ENCODE results near the gene ETS2.

ETS2 gene

GRCh38 chr21:38802050-38803026, 3.4 kb upstream of the ETS2 start:
- DNase-seq: no peak

GRCh38 chr21:38803075-38803660, 2.6 kb upstream of the ETS2 start:
- DNase-seq: no peak

DNA sequence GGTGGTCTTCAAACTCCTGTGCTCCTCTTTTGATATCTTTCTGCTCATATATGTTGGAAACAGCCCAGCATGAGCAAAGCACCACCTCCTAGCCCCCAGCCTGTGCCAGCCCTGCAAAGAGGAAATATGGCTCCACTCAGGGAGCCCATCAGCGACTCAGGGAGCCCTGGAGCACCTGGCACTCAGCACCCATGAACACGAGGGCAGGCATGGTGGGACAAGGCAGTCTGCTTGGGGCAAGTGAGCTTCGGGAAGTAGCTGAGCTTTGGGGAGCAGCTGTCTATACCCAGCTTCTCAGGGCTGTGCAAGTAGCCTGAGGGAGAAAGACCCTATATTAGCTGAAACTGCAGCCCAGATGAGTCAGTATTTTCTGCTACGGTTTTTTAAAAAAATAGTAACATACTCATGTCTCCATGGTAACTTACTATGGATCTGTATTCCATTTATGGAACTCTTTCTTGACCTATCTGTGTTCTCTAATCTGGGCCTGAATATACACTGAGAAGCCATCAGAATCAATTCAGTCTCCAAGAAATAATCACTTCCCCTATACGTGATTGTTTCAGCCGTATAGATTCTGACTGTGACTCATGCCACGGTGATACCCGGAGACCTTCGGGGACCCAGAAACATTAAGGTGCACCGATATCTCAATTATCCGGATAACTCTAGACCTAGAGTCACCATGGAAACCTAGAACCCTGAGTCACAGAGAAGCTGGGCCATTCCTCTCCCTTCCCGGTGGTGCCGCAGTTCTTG, 1.5 kb upstream of the ETS2 start:
- peak; percentile 15 for DNase-seq

DNA sequence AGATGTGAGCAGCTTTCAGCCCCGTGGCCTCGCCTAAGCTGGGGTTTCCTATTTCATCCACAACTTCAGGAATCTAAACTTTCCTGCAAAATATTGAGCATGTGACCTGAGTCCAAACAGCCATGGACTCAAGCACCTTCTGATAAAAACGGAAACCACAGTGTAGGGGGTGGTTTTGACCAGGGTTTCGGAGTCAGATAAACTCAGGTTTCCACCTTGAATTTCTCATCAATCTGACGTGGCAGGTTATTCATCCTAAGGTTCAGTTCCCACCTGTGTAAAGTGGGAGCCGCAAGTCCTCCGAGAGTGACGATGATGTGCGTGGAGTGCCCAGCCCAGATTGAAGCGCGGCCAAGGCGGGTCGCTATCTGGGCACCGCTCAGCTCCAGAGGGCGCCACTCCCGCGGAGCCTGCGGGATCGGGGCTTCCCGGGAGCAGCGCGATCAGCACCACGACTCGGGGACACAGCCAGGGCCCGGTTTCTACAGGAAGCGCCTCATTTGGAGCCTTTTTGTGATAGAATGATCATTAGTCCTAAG, 871 bp upstream of the ETS2 start:
- peak; percentile 20 for DNase-seq

- DNase-seq: peak; percentile 17
These were observed 618 bp downstream of the ETS2 start for GRCh38 chr21:38806153-38806941.

GRCh38 chr21:38806942-38807284, 1.2 kb downstream of the ETS2 start:
- no peak for DNase-seq

GRCh38 chr21:38807441-38807871, 1.7 kb downstream of the ETS2 start:
- DNase-seq: no peak

GRCh38 chr21:38807986-38808385, 2.3 kb downstream of the ETS2 start:
- DNase-seq: no peak

- DNase-seq: peak; percentile 18
These were observed 3.6 kb downstream of the ETS2 start for GRCh38 chr21:38809198-38809878.

DNA sequence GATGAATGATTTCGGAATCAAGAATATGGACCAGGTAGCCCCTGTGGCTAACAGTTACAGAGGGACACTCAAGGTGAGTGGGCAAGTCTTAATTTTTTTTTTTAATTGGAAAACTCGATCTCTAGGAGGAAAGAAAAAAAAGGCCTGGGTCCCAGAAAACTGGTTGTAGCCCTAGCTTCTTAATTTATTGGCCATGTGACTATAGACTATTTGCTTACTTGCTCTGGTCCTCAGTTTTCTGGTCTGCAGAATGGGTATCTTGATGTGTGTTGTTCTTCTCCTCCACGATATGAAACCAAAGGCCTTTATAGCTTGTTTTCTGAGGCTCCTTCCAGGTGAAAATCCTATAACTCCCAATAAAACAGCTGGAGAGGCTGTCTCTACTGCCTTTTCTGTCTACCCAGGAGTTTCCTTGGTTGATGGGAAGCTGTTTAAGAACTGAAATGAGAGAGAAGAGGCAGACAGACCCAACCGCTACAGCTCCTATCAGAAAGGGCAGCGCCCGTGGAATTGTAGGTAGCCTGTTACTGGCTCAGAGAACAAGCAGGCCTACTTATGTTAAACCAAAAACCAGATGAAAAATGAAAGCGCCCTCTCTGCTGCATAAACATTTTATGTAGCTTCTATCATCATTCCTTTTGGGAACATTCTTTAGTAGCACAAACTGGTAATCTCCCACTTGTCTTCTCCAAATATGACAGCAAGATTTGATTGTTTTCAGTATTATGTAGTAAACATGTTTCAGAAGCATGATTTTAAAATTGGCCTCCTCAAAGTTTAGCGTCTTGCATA, 4.5 kb downstream of the ETS2 start:
- no peak for DNase-seq

GRCh38 chr21:38810826-38811164, 5.1 kb downstream of the ETS2 start:
- no peak for DNase-seq

- no peak for DNase-seq
These were observed 5.5 kb downstream of the ETS2 start for GRCh38 chr21:38811257-38811656.

- DNase-seq: no peak
These were observed 7.4 kb downstream of the ETS2 start for GRCh38 chr21:38813143-38813542.

DNA sequence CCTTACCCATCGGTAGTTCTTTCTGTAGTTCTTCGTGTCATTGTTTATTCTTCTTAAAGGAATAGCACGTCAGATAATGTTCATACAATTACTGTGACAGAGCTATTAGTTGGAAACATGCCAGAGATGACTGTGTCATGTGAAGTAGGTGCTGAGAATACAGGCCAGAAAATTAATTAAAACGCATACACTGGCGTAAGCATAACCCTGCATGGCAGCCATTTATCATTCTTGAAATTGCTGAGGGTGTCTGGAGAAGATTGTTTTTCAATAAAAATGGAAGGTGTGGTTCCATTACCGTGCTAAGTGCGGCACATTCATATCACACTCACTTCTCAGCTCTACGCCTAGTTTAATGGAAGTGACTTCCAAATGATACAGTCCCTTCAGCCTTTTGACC, 7.8 kb downstream of the ETS2 start:
- no peak for DNase-seq

- no peak for DNase-seq
These were observed 8.7 kb downstream of the ETS2 start for GRCh38 chr21:38814126-38815059.

GRCh38 chr21:38815060-38815405, 9.3 kb downstream of the ETS2 start:
- no peak for DNase-seq

DNA sequence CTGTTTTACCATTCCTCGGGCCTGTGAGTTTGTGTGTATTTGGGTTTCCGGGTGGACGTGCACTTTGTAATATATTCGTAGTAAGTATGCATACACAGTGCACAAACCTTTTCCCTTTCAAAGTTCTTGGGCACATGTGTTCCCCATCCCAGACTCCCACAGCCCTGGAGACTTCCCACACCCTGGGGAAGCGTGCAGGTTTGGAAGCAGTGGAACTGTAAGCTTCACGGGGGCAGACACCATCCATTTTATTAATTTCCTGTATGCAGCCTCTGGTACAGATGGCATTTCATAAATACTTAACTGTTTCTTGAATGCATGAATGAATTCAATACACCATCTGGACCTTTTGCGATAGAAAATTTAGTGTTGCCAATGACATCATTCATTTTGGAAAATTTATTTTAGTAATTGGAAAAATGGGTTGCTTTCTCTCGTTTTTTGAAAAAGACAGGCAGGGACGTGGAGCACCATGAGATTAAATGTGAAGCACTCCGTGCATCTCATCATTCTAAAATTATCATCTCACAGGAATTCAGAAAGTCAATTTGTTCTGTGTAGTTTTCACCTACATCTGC, 10.8 kb downstream of the ETS2 start:
- DNase-seq: no peak

DNA sequence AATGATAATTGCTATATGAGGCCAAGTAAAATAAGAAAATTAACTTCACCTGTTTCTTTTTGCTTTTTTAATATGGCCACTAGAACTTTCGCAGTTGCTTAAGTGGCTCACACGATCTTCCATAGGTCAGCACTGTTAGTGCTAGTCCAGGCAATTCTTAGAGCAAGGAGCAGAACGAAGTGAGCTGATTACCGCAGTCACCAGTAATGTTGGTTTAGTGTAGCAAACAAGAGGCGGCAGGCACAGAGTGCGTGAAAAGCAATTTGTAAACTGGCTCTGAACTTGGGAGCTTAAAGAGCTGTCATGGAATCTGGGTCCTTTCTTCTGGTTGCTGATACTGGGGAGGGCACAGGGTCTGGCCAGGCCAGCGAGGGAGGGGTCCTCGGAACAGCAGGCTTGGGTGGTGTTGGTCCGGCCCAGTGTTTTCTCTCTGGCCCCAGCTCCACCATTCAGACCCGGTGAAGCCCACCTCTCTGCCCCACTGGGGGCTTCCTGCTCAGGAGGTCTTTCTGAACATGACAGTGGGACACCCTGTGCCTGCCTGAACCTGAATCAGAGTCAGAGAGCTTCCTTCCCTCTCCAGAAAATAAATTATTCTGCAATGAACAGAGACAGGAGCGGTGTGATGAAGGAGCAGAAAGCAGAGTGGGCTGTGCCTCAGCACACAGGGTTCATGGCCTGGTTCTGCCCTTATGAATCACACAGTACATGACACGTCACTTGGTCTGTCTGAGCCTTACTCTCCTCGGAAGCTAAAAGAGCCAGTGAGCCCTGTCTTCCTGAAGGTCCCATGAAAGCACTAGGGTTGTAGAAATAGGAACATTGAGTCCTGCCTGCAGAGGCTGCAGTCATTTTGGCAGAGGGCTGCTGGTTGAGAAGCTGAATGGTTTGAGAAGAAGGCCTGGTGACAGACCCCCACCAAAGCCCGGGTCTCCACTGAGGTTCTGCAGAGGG, 11.9 kb downstream of the ETS2 start:
- no peak for DNase-seq

DNA sequence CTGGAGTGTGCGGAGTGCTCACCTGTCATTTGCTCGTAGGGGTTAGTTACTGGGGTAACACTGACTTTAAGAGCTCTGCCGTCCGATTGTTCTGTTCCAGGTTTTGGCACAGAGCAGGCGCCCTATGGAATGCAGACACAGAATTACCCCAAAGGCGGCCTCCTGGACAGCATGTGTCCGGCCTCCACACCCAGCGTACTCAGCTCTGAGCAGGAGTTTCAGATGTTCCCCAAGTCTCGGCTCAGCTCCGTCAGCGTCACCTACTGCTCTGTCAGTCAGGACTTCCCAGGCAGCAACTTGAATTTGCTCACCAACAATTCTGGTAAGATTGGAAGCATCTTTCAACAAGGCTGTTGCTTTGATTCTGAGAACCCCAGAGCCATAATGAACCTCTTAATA, 12.6 kb downstream of the ETS2 start:
- no peak for DNase-seq

Data from CD4-positive, alpha-beta T cell treated with Interleukin-4 for 4 hours (primary cell).